DOHH2 (cell line): Measurements from ENCODE around the gene CNBD2.

Source experiments
- H3F3A ChIP-seq: fragments of 200-600 bp; sonication (generic), shearing (Covaris generic); 2 replicates; pipeline ENCODE4 v1.6.0; 2016; ENCODE audit warnings: antibody characterized with exemption, mild to moderate bottlenecking; ENCODE audit not compliant: control insufficient read depth, insufficient read depth
- H3K27ac ChIP-seq: fragments of 200-600 bp; sonication (generic); 2 replicates; pipeline ENCODE4 v1.5.1; 2014; ENCODE audit warnings: low read depth, mild to moderate bottlenecking, low read length, moderate library complexity
- H3K27me3 ChIP-seq: fragments of 200-600 bp; sonication (generic); 2 replicates; pipeline ENCODE4 v1.6.1; 2014; ENCODE audit warnings: mild to moderate bottlenecking, low read length, mixed read lengths; ENCODE audit not compliant: control insufficient read depth
- H3K36me3 ChIP-seq: fragments of 200-600 bp; sonication (generic); 2 replicates; pipeline ENCODE4 v1.6.1; 2014; ENCODE audit warnings: mild to moderate bottlenecking, low read length, moderate library complexity, mixed read lengths; ENCODE audit not compliant: control insufficient read depth
- H3K4me1 ChIP-seq: fragments of 200-600 bp; sonication (generic); 2 replicates; pipeline ENCODE4 v1.6.1; 2014; ENCODE audit warnings: mild to moderate bottlenecking, low read length, mixed read lengths; ENCODE audit not compliant: control insufficient read depth
- H3K4me2 ChIP-seq: fragments of 200-600 bp; sonication (generic); 2 replicates; pipeline ENCODE4 v1.6.0; 2014; ENCODE audit warnings: mild to moderate bottlenecking, low read length, moderate library complexity
- H3K4me3 ChIP-seq: fragments of 200-600 bp; sonication (generic); 2 replicates; pipeline ENCODE4 v1.5.1; 2014; ENCODE audit warnings: mild to moderate bottlenecking, low read length, mixed read lengths
- H3K79me2 ChIP-seq: fragments of 200-600 bp; sonication (generic); 2 replicates; pipeline ENCODE4 v1.6.1; 2014; ENCODE audit warnings: mild to moderate bottlenecking, low read length, mixed read lengths; ENCODE audit not compliant: control insufficient read depth
- H3K9me2 ChIP-seq: fragments of 200-600 bp; sonication (generic); replicated peaks from 2 replicates; pipeline ENCODE4 v1.6.1; 2014; ENCODE audit warnings: mild to moderate bottlenecking, low read length, mixed read lengths; ENCODE audit not compliant: control insufficient read depth
- H3K9me3 ChIP-seq: fragments of 200-600 bp; sonication (generic); 2 replicates; pipeline ENCODE4 v1.6.1; 2014; ENCODE audit warnings: antibody characterized with exemption, low read length, mixed read lengths; ENCODE audit not compliant: control insufficient read depth, insufficient read depth
- H4K20me1 ChIP-seq: fragments of 200-600 bp; sonication (generic); 2 replicates; pipeline ENCODE4 v1.6.0; 2014; ENCODE audit warnings: low read depth, mild to moderate bottlenecking, antibody characterized with exemption, low read length, moderate library complexity; ENCODE audit not compliant: control insufficient read depth, insufficient read depth
- EZH2phosphoT487 ChIP-seq: fragments of 200-600 bp; sonication (generic); IDR thresholded peaks from 2 replicates; pipeline ENCODE4 v1.6.1; 2017; ENCODE audit warnings: borderline replicate concordance, mild to moderate bottlenecking, antibody characterized with exemption, low read length, moderate library complexity, mixed read lengths
- TF ChIP-seq, protein P1 (sequence below): fragments of 200-600 bp; sonication (generic); IDR thresholded peaks from one replicate; pipeline ENCODE4 v1.5.1; 2014; ENCODE audit warnings: antibody characterized with exemption, mild to moderate bottlenecking, low read depth, low read length; ENCODE audit not compliant: poor library complexity, severe bottlenecking

The CNBD2 gene

DNA sequence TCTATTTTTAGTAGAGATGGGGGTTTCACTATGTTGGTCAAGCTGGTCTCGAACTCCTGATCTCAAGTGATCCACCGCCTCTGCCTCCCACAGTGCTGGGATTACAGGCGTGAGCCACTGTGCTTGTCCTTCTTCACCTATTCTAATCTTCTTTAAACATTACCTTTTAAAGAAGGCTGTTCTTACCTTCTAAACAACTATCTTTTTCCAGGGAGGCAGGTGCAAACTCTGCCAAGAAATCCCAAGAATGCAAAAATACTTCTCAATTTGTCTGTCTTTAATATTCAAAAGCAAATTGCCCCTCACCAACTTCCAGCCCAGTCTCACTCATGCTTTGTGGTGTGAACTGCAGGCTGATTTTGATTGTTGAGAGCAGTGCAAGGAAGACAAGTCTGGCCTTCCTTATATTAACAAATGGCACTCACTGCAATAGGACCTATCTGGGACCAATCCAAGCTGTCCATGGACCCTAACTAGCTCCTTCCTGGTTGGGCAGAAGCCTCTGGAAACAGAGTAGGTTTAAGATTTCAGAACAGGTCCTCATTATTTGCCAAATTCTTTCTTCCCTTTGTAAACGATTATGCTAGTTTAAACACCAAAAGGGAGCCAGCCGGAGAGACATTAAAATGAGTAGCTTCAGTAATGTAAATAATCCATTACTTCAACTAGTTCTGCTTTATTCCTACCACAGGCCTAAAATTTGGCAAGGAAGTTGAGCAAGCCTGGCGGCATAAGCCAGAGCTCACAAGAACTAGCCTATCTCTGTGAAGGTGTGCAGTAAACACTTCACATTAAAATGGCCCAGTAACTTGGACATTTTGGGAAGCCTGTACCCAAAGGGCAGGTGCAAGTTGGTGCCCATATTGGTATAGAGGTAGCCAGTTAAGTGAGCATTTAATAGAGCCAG, 15.7 kb upstream of the CNBD2 start:
- Histone ChIP-seq H3K4me1 (peaks cover 32% of the 10 kb centered on the region), H4K20me1 (peaks cover 7% of the 10 kb centered on the region; the same call in 1 of the 2 replicates), H3K4me3 (peak overlapping the region; percentile 89), H3K9me2 (no peaks in the 10 kb centered on the region), H3F3A (peaks cover 27% of the 10 kb centered on the region), H3K9me3 (no peaks in the 10 kb centered on the region), H3K79me2 (peaks cover 41% of the 10 kb centered on the region), H3K36me3 (peaks cover 37% of the 10 kb centered on the region), H3K27ac (peak overlapping the region; percentile 98), H3K4me2 (peak overlapping the region; percentile 85), H3K27me3 (no peaks in the 10 kb centered on the region)
- no peak for TF ChIP-seq EZH2phosphoT487
- TF ChIP-seq, protein P1, sequence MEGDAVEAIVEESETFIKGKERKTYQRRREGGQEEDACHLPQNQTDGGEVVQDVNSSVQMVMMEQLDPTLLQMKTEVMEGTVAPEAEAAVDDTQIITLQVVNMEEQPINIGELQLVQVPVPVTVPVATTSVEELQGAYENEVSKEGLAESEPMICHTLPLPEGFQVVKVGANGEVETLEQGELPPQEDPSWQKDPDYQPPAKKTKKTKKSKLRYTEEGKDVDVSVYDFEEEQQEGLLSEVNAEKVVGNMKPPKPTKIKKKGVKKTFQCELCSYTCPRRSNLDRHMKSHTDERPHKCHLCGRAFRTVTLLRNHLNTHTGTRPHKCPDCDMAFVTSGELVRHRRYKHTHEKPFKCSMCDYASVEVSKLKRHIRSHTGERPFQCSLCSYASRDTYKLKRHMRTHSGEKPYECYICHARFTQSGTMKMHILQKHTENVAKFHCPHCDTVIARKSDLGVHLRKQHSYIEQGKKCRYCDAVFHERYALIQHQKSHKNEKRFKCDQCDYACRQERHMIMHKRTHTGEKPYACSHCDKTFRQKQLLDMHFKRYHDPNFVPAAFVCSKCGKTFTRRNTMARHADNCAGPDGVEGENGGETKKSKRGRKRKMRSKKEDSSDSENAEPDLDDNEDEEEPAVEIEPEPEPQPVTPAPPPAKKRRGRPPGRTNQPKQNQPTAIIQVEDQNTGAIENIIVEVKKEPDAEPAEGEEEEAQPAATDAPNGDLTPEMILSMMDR: no peak

DNA sequence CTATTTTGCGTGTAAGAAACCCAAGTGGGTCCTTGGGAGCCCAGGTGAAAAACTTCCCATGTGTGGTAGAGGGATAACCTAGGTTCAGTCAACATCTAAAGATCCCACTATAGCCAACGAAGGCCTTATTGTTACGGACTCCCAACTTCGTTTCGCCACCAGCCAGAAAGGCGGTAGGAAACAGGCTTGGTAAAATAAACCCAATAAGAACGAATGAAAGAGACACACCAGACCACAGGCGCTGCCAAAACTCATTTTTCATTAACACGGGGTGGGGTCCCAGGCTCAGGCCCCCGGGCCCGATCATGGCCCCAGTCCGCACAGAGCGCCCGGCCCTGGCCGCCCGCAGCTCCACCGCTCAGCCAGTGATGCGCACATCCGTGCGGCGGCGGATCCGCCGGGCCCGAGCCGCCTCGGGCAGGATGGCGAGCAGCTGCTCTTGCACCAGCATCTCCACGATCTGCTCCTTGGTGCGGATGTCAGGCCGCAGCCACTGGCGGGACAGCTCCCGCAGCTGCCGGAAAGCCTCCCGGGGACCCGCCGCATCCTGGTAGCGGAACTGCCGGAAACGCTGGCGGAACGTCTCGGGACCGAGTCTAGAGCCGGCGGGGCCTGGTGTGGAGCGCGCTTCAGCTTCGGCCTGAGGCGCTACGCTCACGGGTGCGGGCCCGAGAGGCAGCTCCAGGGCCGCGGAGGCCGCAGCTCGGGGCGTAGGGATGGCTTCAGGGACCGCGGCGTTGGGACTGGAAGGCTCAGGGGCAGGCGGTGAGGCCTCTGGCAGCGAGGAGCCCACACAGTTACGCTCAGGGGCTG, 14.8 kb upstream of the CNBD2 start:
- Histone ChIP-seq H3K27me3 (no peaks in the 10 kb centered on the region), H3K9me3 (no peaks in the 10 kb centered on the region; the same call in 1 of the 2 replicates), H3K4me1 (peaks cover 30% of the 10 kb centered on the region), H3K4me2 (peak overlapping the region; percentile 85), H3F3A (peaks cover 19% of the 10 kb centered on the region), H3K79me2 (peaks cover 41% of the 10 kb centered on the region), H4K20me1 (peaks cover 7% of the 10 kb centered on the region; the same call in 1 of the 2 replicates), H3K4me3 (peak overlapping the region; percentile 89), H3K9me2 (no peaks in the 10 kb centered on the region), H3K27ac (peak overlapping the region; percentile 98), H3K36me3 (peaks cover 29% of the 10 kb centered on the region)
- TF ChIP-seq EZH2phosphoT487: no peak
- TF ChIP-seq, protein P1: no peak

DNA sequence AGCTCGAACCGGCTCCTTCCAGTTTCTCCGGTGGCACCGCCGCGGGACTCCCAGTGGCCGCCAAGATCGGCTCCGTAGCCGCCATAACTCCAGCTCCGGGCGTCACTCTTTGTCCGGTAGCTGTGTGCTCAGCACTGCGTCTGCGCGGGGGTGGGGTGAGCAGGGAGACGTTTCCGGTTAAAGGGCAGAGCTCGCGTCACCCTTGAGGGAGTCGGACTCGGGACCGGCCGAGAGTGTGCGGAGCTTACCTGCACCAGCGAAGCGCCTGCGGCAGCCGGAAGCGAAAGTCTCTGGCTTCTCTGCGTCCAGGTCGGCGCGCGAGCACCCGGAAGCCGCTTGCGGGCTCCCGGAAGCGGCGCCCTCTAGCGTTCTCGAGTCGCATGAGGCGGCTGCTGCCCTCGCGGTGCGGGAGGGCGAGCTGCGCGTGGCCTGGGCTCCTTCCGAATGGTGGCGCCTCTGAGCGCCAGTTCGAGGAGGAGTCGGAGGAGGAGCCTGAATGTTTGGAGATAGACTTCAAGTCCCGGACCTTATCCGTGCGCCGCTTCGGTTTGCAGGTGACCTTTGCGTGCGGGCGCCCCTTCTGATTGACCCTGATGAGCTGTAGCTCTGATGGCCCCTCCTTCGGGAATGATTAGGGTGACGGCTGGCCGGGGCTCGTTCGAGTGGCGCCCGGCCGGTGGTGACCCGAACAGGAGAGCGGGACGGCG, 14.0 kb upstream of the CNBD2 start, which contains the start of gene SCAND1:
Gene SCAND1 (minus strand): TSS at position 303 of the 707 bp plus-strand sequence. CDS start 218 bp downstream, at position 85.
- Histone ChIP-seq H3K27ac (peak within 1 kb of the TSS; percentile 98), H3K9me2 (no peaks in the 10 kb centered on the region), H3K27me3 (no peaks in the 10 kb centered on the region), H3K36me3 (peaks cover 25% of the 10 kb centered on the region), H3K4me2 (peak within 1 kb of the TSS; percentile 90), H3K79me2 (peaks cover 41% of the 10 kb centered on the region), H3K9me3 (no peaks in the 10 kb centered on the region; the same call in 1 of the 2 replicates), H4K20me1 (peaks cover 7% of the 10 kb centered on the region; the same call in 1 of the 2 replicates), H3K4me1 (peaks cover 27% of the 10 kb centered on the region), H3F3A (peaks cover 14% of the 10 kb centered on the region), H3K4me3 (peak within 1 kb of the TSS; percentile 89)
- TF ChIP-seq, protein P1: peak; percentile 98
- no peak for TF ChIP-seq EZH2phosphoT487
